Activated naive CD4-positive, alpha-beta T cell treated with anti-CD3 and anti-CD28 coated beads, Interleukin-2, amount 50 U/mL, for 24 hours (primary cell): Measurements from ENCODE around the gene EMX1.
"Not testable (repeated sequence)": the region's sequence is repeated elsewhere in the genome, so short reads cannot be mapped to it uniquely, and the experiment has no call there.

Source experiments
- H3K27ac Mint-ChIP-seq: one replicate; pipeline ENCODE4 v1.8.0; 2021; ENCODE audit warnings: mild to moderate bottlenecking, mixed read lengths
- H3K27me3 Mint-ChIP-seq: one replicate; pipeline ENCODE4 v1.8.0; 2021; ENCODE audit warnings: mixed read lengths
- H3K36me3 Mint-ChIP-seq: one replicate; pipeline ENCODE4 v1.8.0; 2021; ENCODE audit warnings: mixed read lengths
- H3K4me1 Mint-ChIP-seq: one replicate; pipeline ENCODE4 v1.8.0; 2021; ENCODE audit warnings: mixed read lengths
- H3K4me3 Mint-ChIP-seq: one replicate; pipeline ENCODE4 v1.8.0; 2021; ENCODE audit warnings: mild to moderate bottlenecking, mixed read lengths
- H3K9me3 Mint-ChIP-seq: one replicate; pipeline ENCODE4 v1.8.0; 2021; ENCODE audit warnings: mixed read lengths

Gene EMX1

DNA sequence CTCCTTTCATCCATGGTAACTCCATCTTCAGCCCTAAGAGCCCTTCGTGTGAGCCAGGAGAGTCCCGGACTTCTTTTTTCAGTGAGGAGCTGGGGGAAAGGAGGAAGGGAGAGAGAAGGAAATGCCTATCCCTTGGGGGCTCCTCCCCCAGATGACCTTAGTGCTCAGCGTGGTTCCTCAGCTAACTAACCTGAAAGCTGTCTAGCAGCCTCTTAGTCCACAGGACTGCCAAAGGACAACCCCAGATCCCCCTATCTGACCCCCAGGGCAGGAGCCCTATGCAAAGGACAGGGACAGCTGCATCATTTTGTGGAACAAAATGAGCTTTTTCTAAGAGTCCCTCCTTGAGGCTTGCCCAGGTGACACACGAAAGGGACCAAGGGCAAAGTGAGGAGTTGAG lies 22.2 kb upstream of the EMX1 start:
- Mint-ChIP-seq H3K4me1 (peaks cover 6% of the 10 kb centered on the region), H3K27me3 (peaks cover 35% of the 10 kb centered on the region), H3K36me3 (no peaks in the 10 kb centered on the region), H3K4me3 (no peak overlapping the region), H3K9me3 (no peaks in the 10 kb centered on the region), H3K27ac (no peak overlapping the region)

DNA sequence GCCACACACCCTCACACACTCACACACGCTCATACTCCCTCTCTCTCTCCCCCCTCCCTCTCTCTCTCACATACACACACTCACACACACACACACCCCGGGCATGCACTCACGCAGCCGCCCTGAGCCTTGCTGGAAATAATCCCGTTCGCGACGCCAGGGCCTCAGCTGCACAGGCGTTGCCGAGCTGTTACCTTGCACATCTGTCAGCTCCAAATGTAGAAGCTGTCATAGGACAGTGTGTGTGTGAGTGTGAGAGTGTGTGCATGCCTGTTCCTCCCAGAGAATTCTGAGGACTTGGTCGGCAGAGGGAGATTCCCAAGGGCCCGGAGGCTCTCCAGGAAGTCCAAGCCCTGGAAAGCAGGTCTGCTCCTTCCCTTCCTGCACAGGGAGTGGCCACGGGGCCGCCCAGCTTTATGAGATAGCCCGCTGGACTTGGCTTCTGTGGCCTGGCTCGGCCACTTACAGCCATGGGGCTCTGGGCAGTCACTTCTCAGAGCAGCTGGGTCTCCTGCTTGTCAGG lies 21.5 kb upstream of the EMX1 start:
- Mint-ChIP-seq H3K27me3 (peaks cover 37% of the 10 kb centered on the region), H3K4me3 (no peak overlapping the region), H3K9me3 (no peaks in the 10 kb centered on the region), H3K4me1 (peaks cover 6% of the 10 kb centered on the region), H3K36me3 (no peaks in the 10 kb centered on the region), H3K27ac (no peak overlapping the region)

- no peaks in the 10 kb centered on the region for H3K9me3 Mint-ChIP-seq
- no peaks in the 10 kb centered on the region for H3K36me3 Mint-ChIP-seq
- peaks cover 42% of the 10 kb centered on the region for H3K27me3 Mint-ChIP-seq
- no peak overlapping the region for H3K4me3 Mint-ChIP-seq
- H3K4me1 Mint-ChIP-seq: peaks cover 6% of the 10 kb centered on the region
- no peak overlapping the region for H3K27ac Mint-ChIP-seq
Measured at GRCh38 chr2:72896446-72896845, 20.9 kb upstream of the EMX1 start.

GRCh38 chr2:72897785-72898584 lies 19.3 kb upstream of the EMX1 start:
- no peak overlapping the region for H3K27ac Mint-ChIP-seq
- no peak overlapping the region for H3K4me3 Mint-ChIP-seq
- no peaks in the 10 kb centered on the region for H3K9me3 Mint-ChIP-seq
- H3K27me3 Mint-ChIP-seq: peaks cover 44% of the 10 kb centered on the region
- no peaks in the 10 kb centered on the region for H3K36me3 Mint-ChIP-seq
- peaks cover 6% of the 10 kb centered on the region for H3K4me1 Mint-ChIP-seq

DNA sequence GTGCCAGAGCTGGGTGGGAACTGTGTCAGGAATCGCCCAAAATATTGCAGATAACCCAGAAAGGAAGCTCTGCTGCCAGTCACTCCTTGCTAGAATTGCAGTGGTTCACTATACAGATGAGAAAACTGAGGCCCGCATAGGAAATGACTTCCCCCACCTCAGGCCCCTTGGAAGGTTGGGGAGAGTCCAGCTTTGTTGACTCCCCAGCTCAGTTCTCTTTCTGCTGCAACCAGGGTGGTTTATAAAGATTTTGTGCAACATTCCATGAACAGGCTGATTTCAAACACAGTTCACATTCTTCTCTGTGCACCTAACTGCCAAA lies 18.8 kb upstream of the EMX1 start:
- H3K4me3 Mint-ChIP-seq: no peak overlapping the region
- no peaks in the 10 kb centered on the region for H3K9me3 Mint-ChIP-seq
- H3K4me1 Mint-ChIP-seq: peaks cover 6% of the 10 kb centered on the region
- no peak overlapping the region for H3K27ac Mint-ChIP-seq
- no peaks in the 10 kb centered on the region for H3K36me3 Mint-ChIP-seq
- peaks cover 47% of the 10 kb centered on the region for H3K27me3 Mint-ChIP-seq

- H3K9me3 Mint-ChIP-seq: no peaks in the 10 kb centered on the region
- no peaks in the 10 kb centered on the region for H3K36me3 Mint-ChIP-seq
- H3K4me3 Mint-ChIP-seq: no peak overlapping the region
- peaks cover 44% of the 10 kb centered on the region for H3K27me3 Mint-ChIP-seq
- no peak overlapping the region for H3K27ac Mint-ChIP-seq
- peaks cover 5% of the 10 kb centered on the region for H3K4me1 Mint-ChIP-seq
Measured at GRCh38 chr2:72900191-72900825, 17.0 kb upstream of the EMX1 start.

DNA sequence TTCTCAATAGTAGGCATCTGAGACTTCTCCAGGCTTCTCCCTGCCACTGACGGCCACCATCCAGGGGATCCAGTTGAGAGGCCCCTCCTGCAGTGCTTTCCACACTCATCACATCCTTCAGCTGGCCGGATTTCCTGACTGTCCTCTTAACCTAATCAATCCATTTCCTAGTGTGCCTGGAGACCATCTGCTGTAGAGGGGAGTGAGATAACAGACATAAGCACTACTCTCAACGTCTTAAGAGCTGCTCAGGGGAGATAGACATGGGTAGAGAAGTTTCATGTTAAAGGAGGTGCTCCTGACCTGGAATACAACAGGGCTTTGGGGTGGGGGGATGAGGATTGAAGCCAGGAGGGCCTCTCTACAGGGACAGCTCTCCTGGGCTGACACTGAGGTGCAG lies 15.9 kb upstream of the EMX1 start:
- H3K9me3 Mint-ChIP-seq: no peaks in the 10 kb centered on the region
- H3K27me3 Mint-ChIP-seq: peaks cover 43% of the 10 kb centered on the region
- no peaks in the 10 kb centered on the region for H3K4me1 Mint-ChIP-seq
- no peak overlapping the region for H3K4me3 Mint-ChIP-seq
- H3K36me3 Mint-ChIP-seq: no peaks in the 10 kb centered on the region
- no peak overlapping the region for H3K27ac Mint-ChIP-seq

DNA sequence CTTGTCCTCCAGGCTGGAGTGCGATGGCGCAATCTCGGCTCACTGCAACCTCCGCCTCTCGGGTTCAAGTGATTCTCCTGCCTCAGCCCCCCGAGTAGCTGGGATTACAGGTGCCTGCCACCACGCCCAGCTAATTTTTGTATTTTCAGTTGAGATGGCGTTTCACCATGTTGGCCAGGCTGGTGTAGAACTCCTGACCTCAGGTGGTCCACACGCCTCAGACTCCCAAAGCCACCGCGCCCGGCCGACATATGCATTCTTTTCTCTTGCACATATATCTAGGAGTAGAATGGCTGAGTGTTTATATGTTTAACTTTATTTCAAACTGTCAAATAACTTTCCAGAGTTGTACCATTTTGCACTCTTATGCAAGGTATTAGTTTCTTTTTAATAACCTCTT lies 9.9 kb upstream of the EMX1 start:
- not testable (repeated sequence) for H3K4me3 Mint-ChIP-seq, H3K36me3 Mint-ChIP-seq, H3K27ac Mint-ChIP-seq, H3K9me3 Mint-ChIP-seq, H3K4me1 Mint-ChIP-seq
- peaks cover 56% of the 10 kb centered on the region for H3K27me3 Mint-ChIP-seq

DNA sequence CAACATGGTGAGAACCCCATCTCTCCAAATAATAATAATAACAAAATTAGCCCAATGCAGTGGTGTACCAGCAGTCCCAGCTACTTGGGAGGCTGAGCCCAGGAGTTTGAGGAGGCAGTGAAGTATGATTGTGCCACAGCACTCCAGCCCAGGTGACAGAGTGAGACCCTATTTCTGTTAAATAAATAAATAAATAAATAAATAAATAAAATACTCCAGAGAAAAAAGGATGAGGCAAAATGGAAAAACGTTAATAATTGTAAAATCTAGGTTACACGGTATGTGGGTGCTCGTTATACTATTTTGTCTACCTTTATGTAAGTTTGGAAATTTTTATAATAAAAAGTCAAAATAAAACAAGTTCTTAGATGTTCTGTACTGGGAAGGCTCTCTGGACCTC lies 8.6 kb upstream of the EMX1 start:
- Mint-ChIP-seq H3K4me1 (no peaks in the 10 kb centered on the region), H3K27me3 (peaks cover 56% of the 10 kb centered on the region), H3K4me3 (no peak overlapping the region), H3K36me3 (no peaks in the 10 kb centered on the region), H3K9me3 (no peaks in the 10 kb centered on the region), H3K27ac (no peak overlapping the region)

DNA sequence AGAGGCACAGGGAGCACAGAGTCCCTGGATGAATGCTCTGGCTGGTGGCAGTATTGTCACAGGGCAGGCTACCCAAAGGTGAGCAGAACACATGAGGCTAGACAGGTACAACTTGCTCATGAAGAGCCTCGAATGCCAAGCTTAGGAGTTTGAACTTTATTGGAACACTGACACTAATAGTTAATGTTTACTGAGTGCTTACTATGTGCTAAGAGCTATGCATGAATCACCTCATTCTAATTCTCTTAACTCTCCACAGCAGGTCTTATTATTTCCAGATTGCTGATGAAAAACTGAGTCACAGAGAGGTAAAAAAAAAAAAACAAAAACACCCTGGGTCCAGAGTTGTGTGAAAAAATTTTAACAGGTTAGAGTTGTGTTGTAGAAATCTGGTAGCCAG lies 6.1 kb upstream of the EMX1 start:
- Mint-ChIP-seq H3K9me3 (no peaks in the 10 kb centered on the region), H3K4me3 (no peak overlapping the region), H3K36me3 (no peaks in the 10 kb centered on the region), H3K4me1 (peaks cover 13% of the 10 kb centered on the region), H3K27ac (no peak overlapping the region), H3K27me3 (peaks cover 68% of the 10 kb centered on the region)

DNA sequence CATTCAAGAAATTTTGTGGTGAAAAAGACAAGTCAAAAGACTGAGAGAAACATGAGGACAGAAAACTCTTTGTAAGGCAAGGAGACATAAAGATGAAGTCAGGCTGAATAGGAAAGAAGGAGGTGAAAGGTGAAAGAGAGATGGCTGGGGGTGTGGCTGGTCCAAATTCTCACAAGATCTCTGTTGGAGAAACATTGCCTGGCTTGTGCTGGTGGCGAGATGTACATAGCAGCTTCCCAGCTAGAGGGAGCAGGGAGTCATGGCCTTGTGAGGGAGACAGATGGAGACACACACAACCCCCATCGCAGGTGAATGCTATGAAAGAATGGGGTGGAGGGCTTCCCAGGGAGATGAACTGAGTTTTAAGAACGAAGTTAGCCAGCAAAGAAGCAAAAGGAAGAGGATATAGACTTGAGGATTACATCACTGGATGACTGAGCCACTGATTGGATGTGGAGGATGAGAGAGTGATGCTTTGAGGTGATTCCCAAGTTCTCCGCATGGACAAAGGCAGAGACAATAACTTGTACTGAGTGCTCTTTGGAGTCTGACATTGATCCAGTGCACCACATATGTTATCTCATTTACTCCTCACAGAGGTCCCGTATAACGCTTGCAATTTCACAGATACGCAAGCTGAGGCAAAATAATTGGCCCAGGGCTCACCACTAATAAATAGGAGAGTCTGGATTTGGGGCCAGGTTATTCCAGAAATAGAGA lies 3.7 kb upstream of the EMX1 start:
- Mint-ChIP-seq H3K4me1 (peaks cover 21% of the 10 kb centered on the region), H3K4me3 (no peak overlapping the region), H3K36me3 (no peaks in the 10 kb centered on the region), H3K27ac (no peak overlapping the region), H3K9me3 (no peaks in the 10 kb centered on the region), H3K27me3 (peaks cover 65% of the 10 kb centered on the region)

GRCh38 chr2:72914206-72914559 lies 3.1 kb upstream of the EMX1 start:
- peaks cover 23% of the 10 kb centered on the region for H3K4me1 Mint-ChIP-seq
- no peaks in the 10 kb centered on the region for H3K9me3 Mint-ChIP-seq
- no peaks in the 10 kb centered on the region for H3K36me3 Mint-ChIP-seq
- H3K4me3 Mint-ChIP-seq: no peak overlapping the region
- peaks cover 64% of the 10 kb centered on the region for H3K27me3 Mint-ChIP-seq
- H3K27ac Mint-ChIP-seq: no peak overlapping the region

- Mint-ChIP-seq H3K36me3 (no peaks in the 10 kb centered on the region), H3K27me3 (peaks cover 65% of the 10 kb centered on the region), H3K9me3 (no peaks in the 10 kb centered on the region), H3K27ac (no peak overlapping the region), H3K4me1 (peaks cover 28% of the 10 kb centered on the region), H3K4me3 (peak overlapping the region; percentile 73)
Measured at GRCh38 chr2:72914589-72915319, 2.6 kb upstream of the EMX1 start.

- Mint-ChIP-seq H3K4me1 (peaks cover 29% of the 10 kb centered on the region), H3K27me3 (peaks cover 63% of the 10 kb centered on the region), H3K27ac (no peak overlapping the region), H3K36me3 (no peaks in the 10 kb centered on the region), H3K9me3 (no peaks in the 10 kb centered on the region), H3K4me3 (peak overlapping the region; percentile 73)
Measured at GRCh38 chr2:72915320-72915906, 1.9 kb upstream of the EMX1 start.
